ENCODE measurements around the gene PRPF39.
"Not testable (repeated sequence)": the region's sequence is repeated elsewhere in the genome, so short reads cannot be mapped to it uniquely, and the experiment has no call there.

PRPF39 gene

DNA sequence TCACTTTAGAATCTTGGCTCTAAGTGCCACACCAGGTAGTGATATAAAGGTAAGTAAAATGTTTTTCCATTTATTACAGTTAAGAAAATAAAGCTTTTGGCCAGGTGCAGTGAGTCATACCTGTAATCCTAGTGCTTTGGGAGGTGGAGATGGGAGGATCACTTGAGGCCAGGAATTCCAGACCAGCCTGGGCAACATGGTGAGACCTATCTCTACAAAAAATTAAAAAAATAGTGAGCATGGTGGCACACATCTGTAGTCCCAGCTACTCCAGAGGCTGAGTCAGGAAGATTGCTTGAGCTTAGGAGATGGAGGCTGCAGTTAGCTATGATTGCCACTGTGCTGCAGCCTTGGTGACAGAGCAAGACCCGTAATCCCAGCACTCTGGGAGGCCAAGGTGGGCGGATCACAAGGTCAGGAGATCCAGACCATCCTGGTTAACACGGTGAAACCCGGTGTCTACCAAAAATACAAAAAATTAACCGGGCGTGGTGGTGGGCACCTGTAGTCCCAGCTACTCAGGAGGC lies 56.8 kb downstream of the PRPF39 start:
- DNase-seq (ENCODE audit: low read depth in 2 of 2) = no peak

DNA sequence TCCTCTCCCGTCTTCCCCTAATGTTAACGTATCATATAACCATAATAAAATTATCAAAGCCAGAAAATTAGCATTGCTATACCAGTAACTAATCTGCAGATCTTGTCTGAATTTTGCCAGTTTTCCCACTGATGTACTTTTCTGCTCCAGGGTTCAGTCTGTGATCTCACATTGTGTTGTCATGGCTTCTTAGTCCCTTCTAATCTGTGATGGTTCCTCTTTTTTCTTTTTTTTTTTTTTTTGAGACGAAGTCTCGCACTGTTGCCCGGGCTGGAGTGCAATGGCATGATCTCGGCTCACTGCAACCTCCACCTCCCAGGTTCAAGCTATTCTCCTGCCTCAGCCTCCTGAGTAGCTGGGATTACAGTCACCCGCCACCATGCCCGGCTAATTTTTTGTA lies 58.2 kb downstream of the PRPF39 start:
- DNase-seq (ENCODE audit: low read depth in 2 of 2) = not testable (repeated sequence)

DNA sequence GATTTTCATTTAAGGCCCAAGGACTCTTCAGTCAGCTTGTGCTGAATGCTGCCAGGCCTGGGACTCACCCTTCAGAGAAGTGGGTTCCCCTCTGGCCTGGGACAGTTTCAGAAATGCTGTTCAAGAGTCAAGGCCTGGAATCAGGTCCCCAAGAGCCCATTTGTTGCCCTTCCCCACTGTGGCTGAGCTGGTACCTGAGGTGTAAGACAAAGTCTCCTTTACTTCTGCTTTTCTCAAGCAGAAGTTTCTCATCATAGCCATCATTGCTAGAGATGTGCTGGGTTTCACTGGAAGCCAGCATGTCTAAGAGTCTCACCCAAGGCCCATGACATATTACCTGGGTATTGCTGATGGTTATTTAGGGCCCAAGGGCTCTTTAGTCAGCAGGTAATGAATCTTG lies 60.7 kb downstream of the PRPF39 start:
- DNase-seq (ENCODE audit: low read depth in 2 of 2) = no peak

DNA sequence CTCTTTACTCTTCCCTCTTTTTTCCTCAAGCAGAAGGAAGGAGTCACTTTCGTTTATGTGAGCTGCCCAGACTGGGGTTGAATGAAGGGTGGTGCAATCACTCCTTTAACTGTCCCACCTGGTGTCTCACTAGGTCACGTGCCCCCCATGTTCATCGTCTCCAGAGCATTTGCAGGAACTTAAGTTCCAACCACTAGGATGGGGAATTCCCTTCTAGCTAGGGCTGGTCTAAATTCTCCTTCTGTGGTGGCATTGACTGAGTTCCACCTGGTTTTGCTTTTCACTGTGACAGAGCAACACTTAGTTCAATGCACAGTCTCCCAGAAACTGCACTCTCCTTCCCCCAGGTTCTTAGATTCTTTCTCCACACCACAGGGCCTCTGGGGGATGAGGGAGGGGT lies 61.3 kb downstream of the PRPF39 start:
- no peak for DNase-seq (ENCODE audit: low read depth in 2 of 2)

DNA sequence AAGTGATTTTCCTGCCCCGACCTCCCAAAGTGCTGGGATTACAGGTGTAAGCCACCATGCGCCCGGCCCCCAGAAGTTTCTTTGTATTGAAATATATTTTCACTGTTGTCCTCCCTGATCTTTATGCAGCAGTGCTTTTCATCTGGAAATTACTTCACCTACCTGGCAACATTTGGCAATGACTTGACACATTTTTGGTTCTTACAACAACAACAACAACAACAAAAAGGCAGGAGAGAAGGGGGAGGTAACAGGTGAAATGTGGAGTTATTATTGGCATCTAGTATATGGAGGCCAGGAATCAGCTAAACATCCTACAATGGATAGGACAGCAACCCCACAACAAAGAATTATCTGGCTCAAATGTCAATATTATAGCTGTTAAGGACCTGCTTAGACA lies 65.7 kb downstream of the PRPF39 start:
- no peak for DNase-seq (ENCODE audit: low read depth in 2 of 2)

DNA sequence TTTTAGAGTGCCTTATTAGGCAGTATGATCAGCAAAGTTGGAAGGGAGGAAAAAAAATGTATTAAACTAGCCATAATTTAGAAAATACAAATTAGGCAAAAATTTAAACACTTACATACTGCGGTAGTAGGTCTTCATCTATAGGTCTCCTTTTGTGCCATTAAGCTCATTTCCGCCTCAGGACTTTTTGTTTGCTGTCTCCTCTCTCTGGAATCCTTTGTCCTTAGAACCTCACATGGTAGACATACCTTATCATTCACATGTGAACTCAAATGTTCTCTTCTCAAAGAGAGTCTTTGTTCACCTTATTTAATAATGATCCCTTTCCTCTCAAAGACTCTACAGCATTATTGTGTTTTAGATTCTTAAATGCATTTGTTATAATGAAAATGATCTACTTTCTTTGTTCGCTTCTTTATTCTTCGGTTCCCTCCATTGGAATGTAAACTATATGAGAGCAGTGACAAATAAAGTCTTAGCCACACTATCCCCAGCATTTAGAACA lies 66.5 kb downstream of the PRPF39 start:
- no peak for DNase-seq (ENCODE audit: low read depth in 2 of 2)

DNA sequence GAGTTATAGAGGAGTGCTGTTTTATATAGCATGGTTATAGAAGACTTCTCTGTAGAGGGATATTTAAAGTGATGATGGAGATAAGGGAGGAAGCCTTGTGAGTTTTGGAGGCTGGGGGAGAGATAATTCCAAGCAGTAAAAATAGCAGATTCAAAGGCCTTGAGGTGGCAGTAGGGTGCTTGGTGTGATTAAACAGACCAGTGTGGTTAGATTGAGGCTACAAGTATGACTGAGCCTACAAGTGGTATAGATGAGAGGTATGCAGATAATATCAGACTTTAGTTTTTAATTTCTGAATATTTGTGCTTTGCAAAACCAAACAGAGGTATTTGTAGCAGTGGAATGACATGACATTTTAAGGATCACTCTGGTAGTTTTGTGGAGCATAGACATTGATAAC lies 72.2 kb downstream of the PRPF39 start:
- DNase-seq (ENCODE audit: low read depth in 2 of 2) = no peak

Measured in fibroblast of skin of left quadriceps (primary cell).